Neutrophil (primary cell): ENCODE results near the gene PPP6C.
"Not testable (repeated sequence)": the region's sequence is repeated elsewhere in the genome, so short reads cannot be mapped to it uniquely, and the experiment has no call there.

Experiments
- H3K27ac ChIP-seq: fragments of 200-600 bp; sonication (generic); 2 replicates; pipeline ENCODE4 v1.5.1; 2016; ENCODE audit warnings: mild to moderate bottlenecking, moderate library complexity
- H3K27me3 ChIP-seq: fragments of 200-600 bp; sonication (generic); 2 replicates; pipeline ENCODE4 v1.6.0; 2016; ENCODE audit warnings: mild to moderate bottlenecking
- H3K36me3 ChIP-seq: fragments of 200-600 bp; sonication (generic); 2 replicates; pipeline ENCODE4 v1.5.1; 2017
- H3K4me1 ChIP-seq, 2 experiments: fragments of 200-600 bp in 1 of 2; sonication (generic) in 1 of 2; 1 replicate in 1 of 2; 2 replicates in 1 of 2; pipeline versions ENCODE4 v1.5.1 to v1.6.1; 2013 to 2016; ENCODE audit warnings: low read depth in 1 of 2, low read length in 1 of 2, mild to moderate bottlenecking in 1 of 2, moderate library complexity in 1 of 2; ENCODE audit not compliant: control insufficient read depth in 1 of 2, insufficient read depth in 1 of 2
- H3K4me3 ChIP-seq, 2 experiments: fragments of 200-600 bp in 1 of 2; sonication (generic) in 1 of 2; 1 replicate in 1 of 2; 2 replicates in 1 of 2; pipeline ENCODE4 v1.5.1; 2013 to 2016; ENCODE audit warnings: low read depth in 1 of 2, low read length in 1 of 2, mild to moderate bottlenecking in 1 of 2, moderate library complexity in 1 of 2
- H3K9me3 ChIP-seq: fragments of 200-600 bp; sonication (generic); 2 replicates; pipeline ENCODE4 v1.5.1; 2016
- TF ChIP-seq, protein P1 (sequence below): fragments of 200-600 bp; sonication (generic); IDR thresholded peaks from 2 replicates; pipeline ENCODE4 v1.5.1; 2016; ENCODE audit warnings: antibody characterized with exemption

Gene PPP6C

GRCh38 chr9:125202846-125203618 is 13.4 kb upstream of the PPP6C start:
- Histone ChIP-seq H3K36me3 (peaks cover 39% of the 10 kb centered on the region), H3K9me3 (no peaks in the 10 kb centered on the region), H3K27me3 (no peaks in the 10 kb centered on the region), H3K27ac (no peak overlapping the region), H3K4me3 (no peak overlapping the region), H3K4me1 (peaks cover 14 to 16% of the 10 kb centered on the region in 2 experiments)
- TF ChIP-seq, protein P1, sequence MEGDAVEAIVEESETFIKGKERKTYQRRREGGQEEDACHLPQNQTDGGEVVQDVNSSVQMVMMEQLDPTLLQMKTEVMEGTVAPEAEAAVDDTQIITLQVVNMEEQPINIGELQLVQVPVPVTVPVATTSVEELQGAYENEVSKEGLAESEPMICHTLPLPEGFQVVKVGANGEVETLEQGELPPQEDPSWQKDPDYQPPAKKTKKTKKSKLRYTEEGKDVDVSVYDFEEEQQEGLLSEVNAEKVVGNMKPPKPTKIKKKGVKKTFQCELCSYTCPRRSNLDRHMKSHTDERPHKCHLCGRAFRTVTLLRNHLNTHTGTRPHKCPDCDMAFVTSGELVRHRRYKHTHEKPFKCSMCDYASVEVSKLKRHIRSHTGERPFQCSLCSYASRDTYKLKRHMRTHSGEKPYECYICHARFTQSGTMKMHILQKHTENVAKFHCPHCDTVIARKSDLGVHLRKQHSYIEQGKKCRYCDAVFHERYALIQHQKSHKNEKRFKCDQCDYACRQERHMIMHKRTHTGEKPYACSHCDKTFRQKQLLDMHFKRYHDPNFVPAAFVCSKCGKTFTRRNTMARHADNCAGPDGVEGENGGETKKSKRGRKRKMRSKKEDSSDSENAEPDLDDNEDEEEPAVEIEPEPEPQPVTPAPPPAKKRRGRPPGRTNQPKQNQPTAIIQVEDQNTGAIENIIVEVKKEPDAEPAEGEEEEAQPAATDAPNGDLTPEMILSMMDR, result no peak

DNA sequence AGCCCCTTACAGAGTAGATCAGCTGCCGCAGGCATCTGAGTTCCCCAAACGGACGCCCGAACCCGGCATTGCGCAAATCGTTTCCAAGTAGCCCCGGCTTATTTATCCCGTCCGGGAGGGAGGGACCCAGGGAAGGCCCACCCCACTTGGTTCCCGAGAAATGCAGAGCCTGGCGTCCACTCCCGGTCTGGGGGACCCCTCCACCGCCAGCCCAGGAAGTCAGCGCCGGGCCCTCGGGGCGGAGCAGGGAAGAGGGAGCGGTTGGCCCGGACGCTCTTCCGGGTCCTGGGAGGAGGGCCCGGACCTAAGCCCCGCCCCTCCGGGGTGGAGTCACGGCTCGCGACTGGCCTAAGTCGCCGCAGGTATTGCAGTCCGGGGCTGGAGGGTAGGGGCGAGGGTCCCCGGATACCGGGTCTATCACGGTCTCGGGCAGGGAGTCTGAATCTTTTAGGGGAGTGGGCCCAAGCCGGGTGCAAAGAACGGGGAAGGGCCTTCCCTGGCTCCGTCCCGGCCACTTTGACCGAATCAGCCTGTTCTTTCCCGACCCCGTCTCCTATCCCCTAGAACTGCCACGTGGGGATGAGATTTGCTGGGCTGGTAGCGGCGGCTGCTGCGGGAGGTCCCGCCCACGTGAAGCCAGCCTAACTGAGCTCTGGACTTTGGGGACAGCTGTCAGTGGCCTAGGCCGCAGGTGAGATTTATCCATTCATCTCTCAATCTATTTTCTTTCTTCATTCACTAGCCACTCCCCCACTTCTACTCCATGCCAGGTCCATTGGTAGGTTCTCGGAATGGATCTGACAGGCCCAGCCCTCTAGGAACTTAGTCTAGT is 10.8 kb upstream of the PPP6C start, which contains the start of gene RABEPK:
Gene RABEPK, plus strand, starts transcription at position 327 of the 832 bp plus-strand sequence. CDS start 2,472 bp downstream, outside the sequence.
- H3K27me3 ChIP-seq, result no peaks in the 10 kb centered on the region
- TF ChIP-seq, protein P1, result peak; percentile 29
- peak within 1 kb of the TSS; percentile 73 to 96 for H3K4me3 ChIP-seq
- H3K9me3 ChIP-seq, result no peaks in the 10 kb centered on the region
- H3K4me1 ChIP-seq, result peaks cover 16 to 28% of the 10 kb centered on the region in 2 experiments
- peaks cover 13% of the 10 kb centered on the region for H3K36me3 ChIP-seq
- H3K27ac ChIP-seq, result peak within 1 kb of the TSS; percentile 100

DNA sequence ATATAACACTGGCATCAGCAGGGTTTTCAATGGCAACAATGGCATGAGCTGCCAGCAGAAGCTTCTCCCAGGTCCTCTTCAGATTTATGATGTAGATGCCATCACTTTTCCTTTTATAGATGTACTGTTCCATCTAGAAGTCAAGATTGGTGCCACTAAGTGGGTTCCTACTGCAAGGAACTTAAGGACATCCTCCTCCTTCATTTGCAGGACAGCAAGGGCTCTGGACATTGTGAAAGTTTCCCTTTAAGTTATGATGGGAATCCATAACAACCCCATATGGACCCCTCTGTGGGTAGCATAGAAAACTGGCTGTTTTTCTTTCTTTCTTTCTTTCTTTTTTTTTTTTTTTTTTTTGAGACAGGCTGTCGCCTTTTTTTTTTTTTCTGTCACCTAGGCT is 6.0 kb upstream of the PPP6C start:
- H3K4me1 ChIP-seq, result peaks cover 32 to 42% of the 10 kb centered on the region in 2 experiments
- H3K27ac ChIP-seq, result peak overlapping the region; percentile 56
- H3K9me3 ChIP-seq, H3K27me3 ChIP-seq, H3K4me3 ChIP-seq, H3K36me3 ChIP-seq: not testable (repeated sequence)

- not testable (repeated sequence) for H3K27me3 ChIP-seq, H3K9me3 ChIP-seq, H3K36me3 ChIP-seq, H3K4me3 ChIP-seq
- Histone ChIP-seq H3K27ac (peak overlapping the region; percentile 56), H3K4me1 (peaks cover 36 to 46% of the 10 kb centered on the region in 2 experiments)
These were observed 4.9 kb upstream of the PPP6C start for GRCh38 chr9:125194466-125194865.

- Histone ChIP-seq H3K36me3 (peaks cover 9% of the 10 kb centered on the region), H3K27me3 (no peaks in the 10 kb centered on the region), H3K4me1 (peaks cover 48 to 52% of the 10 kb centered on the region in 2 experiments), H3K27ac (peak overlapping the region; percentile 95), H3K4me3 (peak overlapping the region; percentile 89 to 98), H3K9me3 (no peaks in the 10 kb centered on the region)
- TF ChIP-seq, protein P1, result no peak
These were observed 778 bp upstream of the PPP6C start for GRCh38 chr9:125190361-125190801.

GRCh38 chr9:125189011-125189360 is 617 bp downstream of the PPP6C start:
- H3K4me1 ChIP-seq, result peaks cover 34 to 45% of the 10 kb centered on the region in 2 experiments
- H3K36me3 ChIP-seq, result peaks cover 9% of the 10 kb centered on the region
- H3K9me3 ChIP-seq, result no peaks in the 10 kb centered on the region
- TF ChIP-seq, protein P1, result no peak
- H3K4me3 ChIP-seq, result peak overlapping the region; percentile 89 to 98
- H3K27me3 ChIP-seq, result no peaks in the 10 kb centered on the region
- H3K27ac ChIP-seq, result peak overlapping the region; percentile 95
